ENCODE measurements around the gene MSL3B.

MSL3B gene

GRCh38 chr2:233862261-233862768, 5.9 kb downstream of the MSL3B start:
- Histone ChIP-seq H3K4me3 (no peak overlapping the region), H3K9me3 (no peaks in the 10 kb centered on the region), H3K36me3 (no peaks in the 10 kb centered on the region), H3K27ac (no peak overlapping the region), H3K4me1 (replicated peaks) (no peaks in the 10 kb centered on the region), H3K27me3 (replicated peaks; ENCODE audit: insufficient read depth) (no peaks in the 10 kb centered on the region)
- TF ChIP-seq POLR2A (IDR thresholded peaks at IDR 0.05) (no peak), CTCF (IDR thresholded peaks at IDR 0.05) (no peak), POLR2AphosphoS5 (IDR thresholded peaks at IDR 0.05) (no peak)
- intact Hi-C loops (cut with DNase I): no loop called here
- 78% methylated on average over 4 of the region's 4 CpGs for WGBS
- no peak for DNase-seq (ENCODE audit: low spot score)

GRCh38 chr2:233858331-233858730, 9.9 kb downstream of the MSL3B start:
- Histone ChIP-seq H3K4me1 (replicated peaks) (no peaks in the 10 kb centered on the region), H3K27me3 (replicated peaks; ENCODE audit: insufficient read depth) (no peaks in the 10 kb centered on the region), H3K27ac (no peak overlapping the region), H3K4me3 (no peak overlapping the region), H3K9me3 (no peaks in the 10 kb centered on the region), H3K36me3 (no peaks in the 10 kb centered on the region)
- DNase-seq (ENCODE audit: low spot score): no peak
- intact Hi-C loops (cut with DNase I): loop anchor here (5.0 kb wide), 1 partner anchor 639 kb away; the partner anchor contains the start of gene ARL4C
- TF ChIP-seq POLR2A (IDR thresholded peaks at IDR 0.05): no peak
- TF ChIP-seq CTCF (IDR thresholded peaks at IDR 0.05): no peak
- no peak for TF ChIP-seq POLR2AphosphoS5 (IDR thresholded peaks at IDR 0.05)
- 92% methylated on average over 4 of the region's 4 CpGs for WGBS

DNA sequence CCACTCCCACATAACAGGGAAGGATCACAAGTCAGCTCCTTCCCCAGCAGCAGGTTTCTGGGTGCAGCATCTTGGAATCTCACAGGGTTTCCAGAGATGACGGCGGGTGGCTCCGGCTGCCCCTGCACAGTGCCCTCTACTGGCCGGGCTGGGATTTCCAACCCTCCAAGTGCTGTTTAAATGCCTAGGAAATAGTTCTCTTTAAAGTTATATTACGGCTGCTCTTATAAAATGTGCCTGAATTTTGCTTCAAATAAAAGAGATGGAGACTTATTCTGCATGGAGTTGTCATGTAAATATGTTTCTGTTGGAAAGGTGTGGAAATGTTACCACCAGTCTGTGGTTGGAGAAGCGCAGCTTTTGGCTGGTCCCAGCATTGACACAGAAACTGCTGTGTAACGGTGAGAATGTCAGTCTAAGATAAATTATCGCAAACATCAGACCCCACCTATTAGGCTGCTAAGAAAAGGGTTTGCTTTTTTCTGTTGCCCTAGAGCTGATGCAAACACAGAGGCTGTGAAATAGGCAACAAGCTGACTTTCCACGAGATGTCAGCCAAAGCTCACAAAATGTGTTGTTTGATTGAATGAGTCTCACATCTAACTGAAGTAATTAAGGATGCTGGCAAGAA, 10.6 kb downstream of the MSL3B start:
- Histone ChIP-seq H3K4me1 (replicated peaks) (no peaks in the 10 kb centered on the region), H3K36me3 (no peaks in the 10 kb centered on the region), H3K27me3 (replicated peaks; ENCODE audit: insufficient read depth) (no peaks in the 10 kb centered on the region), H3K27ac (no peak overlapping the region), H3K4me3 (no peak overlapping the region), H3K9me3 (no peaks in the 10 kb centered on the region)
- TF ChIP-seq CTCF (IDR thresholded peaks at IDR 0.05) (peak in 3 of 4 experiments; percentile 24 to 55 (median 27)), POLR2AphosphoS5 (IDR thresholded peaks at IDR 0.05) (no peak)
- DNase-seq (ENCODE audit: low spot score): no peak
- intact Hi-C loops (cut with DNase I): loop anchor here (5.0 kb wide), 1 partner anchor 640 kb away; the partner anchor contains the start of gene ARL4C
- 45% methylated on average over 9 of the region's 9 CpGs for WGBS

DNA sequence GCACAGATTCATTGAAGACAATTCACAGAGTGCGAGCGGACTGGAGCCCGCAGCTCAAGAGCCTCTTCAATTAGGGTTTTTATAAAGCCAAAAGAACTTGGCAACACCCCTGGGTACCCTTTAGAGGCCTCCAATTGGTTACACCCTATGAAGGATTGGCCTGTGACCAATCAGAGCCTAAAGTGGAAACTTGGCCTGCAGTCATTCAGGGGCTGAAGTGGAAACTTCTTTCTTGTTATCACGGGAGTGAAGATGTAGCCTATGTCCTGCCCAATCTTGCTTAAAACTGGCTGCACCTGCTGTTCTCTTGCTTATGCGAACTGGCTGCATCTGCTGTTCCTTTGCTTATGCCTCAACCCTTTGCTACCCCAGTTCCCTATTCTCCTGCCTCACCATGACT, 12.0 kb downstream of the MSL3B start:
- no peak overlapping the region for H3K4me3 ChIP-seq
- H3K27ac ChIP-seq: no peak overlapping the region
- H3K27me3 ChIP-seq (replicated peaks; ENCODE audit: insufficient read depth): no peaks in the 10 kb centered on the region
- TF ChIP-seq POLR2A (IDR thresholded peaks at IDR 0.05): no peak
- no peak for TF ChIP-seq POLR2AphosphoS5 (IDR thresholded peaks at IDR 0.05)
- no peak for TF ChIP-seq CTCF (IDR thresholded peaks at IDR 0.05)
- no peak for DNase-seq (ENCODE audit: low spot score)
- H3K36me3 ChIP-seq: no peaks in the 10 kb centered on the region
- H3K4me1 ChIP-seq (replicated peaks): no peaks in the 10 kb centered on the region
- WGBS: 95% methylated on average over 5 of the region's 5 CpGs
- H3K9me3 ChIP-seq: no peaks in the 10 kb centered on the region
- intact Hi-C loops (cut with DNase I): loop anchor here (5.0 kb wide), 1 partner anchor 641 kb away; the partner anchor contains the start of gene ARL4C

- no peaks in the 10 kb centered on the region for H3K9me3 ChIP-seq
- WGBS: 86% methylated on average over 5 of the region's 5 CpGs
- H3K4me1 ChIP-seq (replicated peaks): no peaks in the 10 kb centered on the region
- TF ChIP-seq POLR2AphosphoS5 (IDR thresholded peaks at IDR 0.05) (no peak), CTCF (IDR thresholded peaks at IDR 0.05) (no peak), POLR2A (IDR thresholded peaks at IDR 0.05) (no peak)
- H3K27ac ChIP-seq: no peak overlapping the region
- intact Hi-C loops (cut with DNase I): loop anchor here (5.0 kb wide), 1 partner anchor 642 kb away; the partner anchor contains the start of gene ARL4C
- no peak overlapping the region for H3K4me3 ChIP-seq
- no peaks in the 10 kb centered on the region for H3K27me3 ChIP-seq (replicated peaks; ENCODE audit: insufficient read depth)
- H3K36me3 ChIP-seq: no peaks in the 10 kb centered on the region
- no peak for DNase-seq (ENCODE audit: low spot score)
These were observed 12.8 kb downstream of the MSL3B start for GRCh38 chr2:233855345-233855744.
